HFF-Myc (cell line): ENCODE data around the gene RHOG.

Experiments
- DNase-seq: peaks from one replicate; pipeline ENCODE4 v3.0.0-alpha.2; 2011; ENCODE audit warnings: low read depth; ENCODE audit errors: extremely low read depth
- H3K4me3 ChIP-seq: replicated peaks from 2 replicates; pipeline ENCODE4 v1.5.1; 2011; ENCODE audit warnings: low read depth, mild to moderate bottlenecking, control low read depth, low read length
- CTCF ChIP-seq: IDR thresholded peaks from 2 replicates; pipeline ENCODE4 v1.5.1; 2012; ENCODE audit warnings: mild to moderate bottlenecking, low read depth, low read length, control low read depth; ENCODE audit errors: missing control alignments

The RHOG gene

GRCh38 chr11:3834664-3835461 is 5.9 kb downstream of the RHOG start:
- no peak for DNase-seq
- H3K4me3 ChIP-seq, result no peak overlapping the region
- no peak for TF ChIP-seq CTCF

GRCh38 chr11:3834349-3834663 is 6.5 kb downstream of the RHOG start:
- H3K4me3 ChIP-seq, result no peak overlapping the region
- no peak for DNase-seq
- no peak for TF ChIP-seq CTCF

- no peak overlapping the region for H3K4me3 ChIP-seq
- no peak for TF ChIP-seq CTCF
- no peak for DNase-seq
Measured at GRCh38 chr11:3833449-3833848, 7.3 kb downstream of the RHOG start.

- no peak for TF ChIP-seq CTCF
- H3K4me3 ChIP-seq, result no peak overlapping the region
- DNase-seq, result no peak
Measured at GRCh38 chr11:3832816-3833215, 7.9 kb downstream of the RHOG start.

DNA sequence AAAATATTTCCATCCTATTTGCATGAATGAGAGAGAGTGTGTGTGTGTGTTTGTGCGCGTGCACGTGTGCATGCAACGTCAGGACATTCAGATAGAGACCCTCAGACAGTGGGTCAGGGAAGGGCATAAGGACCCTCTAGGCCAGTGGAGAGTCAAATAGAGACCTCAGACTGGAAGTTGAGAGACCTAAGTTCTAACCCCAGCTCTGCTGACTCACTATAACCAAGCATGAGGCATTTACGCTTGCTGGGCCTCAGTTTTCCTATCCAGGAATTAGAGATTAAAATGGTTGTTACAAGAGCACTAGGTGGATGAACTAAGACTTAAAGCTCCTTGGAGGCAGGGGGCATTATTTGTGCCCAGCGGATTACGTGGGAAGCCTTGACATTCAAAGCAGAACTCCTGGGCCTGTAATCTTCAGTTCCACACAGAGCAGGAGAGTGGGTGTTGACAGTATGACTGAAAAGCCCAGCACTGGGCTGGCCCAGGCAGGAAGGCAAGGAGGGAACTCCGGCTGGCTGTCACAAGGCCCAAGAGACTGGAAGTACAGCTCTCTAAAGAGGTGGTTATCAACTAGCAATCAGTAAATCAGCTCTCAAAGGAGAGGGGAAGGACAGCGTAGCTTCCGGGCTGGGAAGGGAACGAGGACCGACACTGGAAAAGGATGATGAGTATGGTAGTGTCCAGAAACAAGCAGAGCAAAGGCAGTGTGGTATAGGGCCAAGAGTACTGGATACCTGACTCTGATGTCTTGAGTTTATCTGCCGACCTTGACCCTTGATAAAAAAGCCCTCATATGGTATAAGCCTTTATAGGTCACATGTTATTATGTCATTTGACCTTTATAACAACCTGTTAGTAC is 9.2 kb downstream of the RHOG start:
- no peak overlapping the region for H3K4me3 ChIP-seq
- DNase-seq, result no peak
- no peak for TF ChIP-seq CTCF

- no peak for DNase-seq
- no peak for TF ChIP-seq CTCF
- H3K4me3 ChIP-seq, result no peak overlapping the region
Measured at GRCh38 chr11:3830730-3831129, 10.0 kb downstream of the RHOG start.
